Measurements from ENCODE around the gene IFIT1B. TPM values are rescaled to one million over a fixed set of nuclear protein-coding genes. Genes with fewer than 3 reads are reported as not detected.

The IFIT1B gene
- total and polyA plus RNA-seq, 9 of the 15 experiments (the other 6 are each of a cell fraction or from before 2014, with no cell fraction given): not detected

GRCh38 chr10:89404104-89405047 is 26.5 kb downstream of the IFIT1B start:
- BruUV-seq (replicated peaks): no TSS peak
- peak; percentile 80 for TF ChIP-seq REST (IDR thresholded peaks at IDR 0.05; ENCODE audit: borderline replicate concordance)
- TF ChIP-seq REST (CRISPR knock-in tag; IDR thresholded peaks at IDR 0.05; ENCODE audit: low read depth): no peak
- TF ChIP-seq ESRRA (IDR thresholded peaks at IDR 0.05; ENCODE audit: borderline replicate concordance, low read depth): peak; percentile 64; the same call in 1 of the 2 replicates
- TF ChIP-seq KDM4B (IDR thresholded peaks at IDR 0.05; ENCODE audit: borderline replicate concordance in 2 of 2, low read depth in 1 of 2): no peak
- peak; percentile 82 to 89 for TF ChIP-seq TRIM24 (IDR thresholded peaks at IDR 0.05)
- no peak for TF ChIP-seq MEF2D (tag; conservative IDR thresholded peaks at IDR 0.05; ENCODE audit: low read depth)
- TF ChIP-seq MEIS2 (IDR thresholded peaks at IDR 0.05; ENCODE audit: partially characterized antibody): peak; percentile 7
- TF ChIP-seq VEZF1 (CRISPR knock-in tag; IDR thresholded peaks at IDR 0.05): no peak; the same call in 1 of the 2 replicates
- Histone ChIP-seq H3K9me1 (ENCODE audit: control insufficient read depth, insufficient read depth, low read length) (no peaks in the 10 kb centered on the region), H2AFZ (ENCODE audit: low read depth, low read length) (no peak overlapping the region), H3K79me2 (ENCODE audit: control insufficient read depth, insufficient read depth, low read length) (no peaks in the 10 kb centered on the region), H3K9ac (ENCODE audit: insufficient read depth in 1 of 2, low read depth in 2 of 2, low read length in 2 of 2) (no peak overlapping the region), H3K9me3 (replicated peaks; ENCODE audit: control insufficient read depth, insufficient read depth, low read depth, low read length) (no peaks in the 10 kb centered on the region), H3K27ac (ENCODE audit: extremely low read depth, low read depth, low read length) (no peak overlapping the region), H3K4me2 (ENCODE audit: insufficient read depth, low read length) (no peak overlapping the region), H4K20me1 (replicated peaks; ENCODE audit: control insufficient read depth, insufficient read depth, low read length) (no peaks in the 10 kb centered on the region), H3K27me3 (ENCODE audit: control insufficient read depth in 2 of 2, insufficient read depth in 2 of 2, low read length in 2 of 2) (no peaks in the 10 kb centered on the region), H3K4me3 (no peak overlapping the region), H3K36me3 (ENCODE audit: control insufficient read depth, insufficient read depth, low read length) (no peaks in the 10 kb centered on the region), H3K4me1 (replicated peaks in 1 of 2; ENCODE audit: control insufficient read depth in 2 of 2, insufficient read depth in 2 of 2, low read length in 2 of 2) (no peaks in the 10 kb centered on the region; a peak in 1 of 5 replicates)
- POLR2A ChIA-PET: no interaction called here
- intact Hi-C loops (cut with micrococcal nuclease): no loop called here
- in situ Hi-C loops (cut with MboI): no loop called here
- ATAC-seq (peak; percentile 58; the same call in 2 of the 3 replicates), DNase-seq (ENCODE audit: extremely low read depth in 1 of 4, low spot score in 3 of 4) (peak in 1 of 4 experiments; percentile 31), FAIRE-seq (no peak)
- 24% methylated on average over 6 of the region's 11 CpGs for WGBS (ENCODE audit: insufficient coverage, low coverage, missing lambda C conversion rate)
- CTCF ChIA-PET (ENCODE audit: low intra/inter-chr PET ratio): no interaction called here

All from K562 (cell line).